ENCODE measurements around the gene WDR82. TPM values are rescaled to one million over a fixed set of nuclear protein-coding genes. Genes with fewer than 3 reads are reported as not detected.
A peak's percentile ranks its signal among the peaks of the same experiment; 100 is the strongest.

The WDR82 gene
- total and polyA plus RNA-seq, 10 of the 15 experiments (the other 5 are each of a cell fraction or from before 2014, with no cell fraction given) = 10.1 to 82.4 (median 48.7) TPM

DNA sequence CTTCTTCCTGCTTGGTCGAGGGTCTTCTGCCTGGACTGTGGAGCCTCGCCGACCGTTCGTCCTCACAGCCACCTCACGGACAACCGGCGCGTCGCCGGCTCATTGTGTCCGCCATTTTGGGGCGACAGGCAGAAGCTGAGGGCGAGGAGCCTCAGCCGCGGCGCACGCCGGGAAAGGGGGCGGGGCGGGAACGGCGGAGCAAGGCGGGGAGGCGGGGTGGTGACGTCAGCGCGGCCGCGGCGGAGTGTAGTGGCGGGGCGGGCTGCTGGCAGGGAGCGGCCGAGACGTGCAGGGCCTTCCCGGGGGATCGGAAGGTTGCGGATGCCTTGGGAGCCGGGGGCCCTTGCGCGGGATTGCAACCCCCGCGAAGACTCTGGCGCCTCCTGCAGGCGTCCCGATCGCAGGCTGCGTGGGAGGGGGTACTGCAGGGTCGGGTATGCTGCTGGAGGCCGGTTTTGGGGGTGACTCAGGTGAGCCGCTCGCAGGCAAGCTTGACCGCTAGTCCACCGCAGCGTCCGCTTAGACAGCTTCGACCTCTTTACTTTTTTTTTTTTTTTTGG is at the start of gene WDR82 (continued):
- TF ChIP-seq, protein P1, sequence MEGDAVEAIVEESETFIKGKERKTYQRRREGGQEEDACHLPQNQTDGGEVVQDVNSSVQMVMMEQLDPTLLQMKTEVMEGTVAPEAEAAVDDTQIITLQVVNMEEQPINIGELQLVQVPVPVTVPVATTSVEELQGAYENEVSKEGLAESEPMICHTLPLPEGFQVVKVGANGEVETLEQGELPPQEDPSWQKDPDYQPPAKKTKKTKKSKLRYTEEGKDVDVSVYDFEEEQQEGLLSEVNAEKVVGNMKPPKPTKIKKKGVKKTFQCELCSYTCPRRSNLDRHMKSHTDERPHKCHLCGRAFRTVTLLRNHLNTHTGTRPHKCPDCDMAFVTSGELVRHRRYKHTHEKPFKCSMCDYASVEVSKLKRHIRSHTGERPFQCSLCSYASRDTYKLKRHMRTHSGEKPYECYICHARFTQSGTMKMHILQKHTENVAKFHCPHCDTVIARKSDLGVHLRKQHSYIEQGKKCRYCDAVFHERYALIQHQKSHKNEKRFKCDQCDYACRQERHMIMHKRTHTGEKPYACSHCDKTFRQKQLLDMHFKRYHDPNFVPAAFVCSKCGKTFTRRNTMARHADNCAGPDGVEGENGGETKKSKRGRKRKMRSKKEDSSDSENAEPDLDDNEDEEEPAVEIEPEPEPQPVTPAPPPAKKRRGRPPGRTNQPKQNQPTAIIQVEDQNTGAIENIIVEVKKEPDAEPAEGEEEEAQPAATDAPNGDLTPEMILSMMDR (IDR thresholded peaks at IDR 0.05 in 2 of 3, conservative IDR thresholded peaks at IDR 0.05 in 1 of 3; ENCODE audit: control insufficient read depth in 2 of 3, extremely low read depth in 1 of 3, insufficient read depth in 1 of 3, low read depth in 3 of 3, low read length in 3 of 3) = peak; percentile 33 to 46 (median 43); a peak in 5 of 6 replicates
- TF ChIP-seq IKZF2 (IDR thresholded peaks at IDR 0.05) = peak; percentile 87 to 88
- TF ChIP-seq, protein P2, sequence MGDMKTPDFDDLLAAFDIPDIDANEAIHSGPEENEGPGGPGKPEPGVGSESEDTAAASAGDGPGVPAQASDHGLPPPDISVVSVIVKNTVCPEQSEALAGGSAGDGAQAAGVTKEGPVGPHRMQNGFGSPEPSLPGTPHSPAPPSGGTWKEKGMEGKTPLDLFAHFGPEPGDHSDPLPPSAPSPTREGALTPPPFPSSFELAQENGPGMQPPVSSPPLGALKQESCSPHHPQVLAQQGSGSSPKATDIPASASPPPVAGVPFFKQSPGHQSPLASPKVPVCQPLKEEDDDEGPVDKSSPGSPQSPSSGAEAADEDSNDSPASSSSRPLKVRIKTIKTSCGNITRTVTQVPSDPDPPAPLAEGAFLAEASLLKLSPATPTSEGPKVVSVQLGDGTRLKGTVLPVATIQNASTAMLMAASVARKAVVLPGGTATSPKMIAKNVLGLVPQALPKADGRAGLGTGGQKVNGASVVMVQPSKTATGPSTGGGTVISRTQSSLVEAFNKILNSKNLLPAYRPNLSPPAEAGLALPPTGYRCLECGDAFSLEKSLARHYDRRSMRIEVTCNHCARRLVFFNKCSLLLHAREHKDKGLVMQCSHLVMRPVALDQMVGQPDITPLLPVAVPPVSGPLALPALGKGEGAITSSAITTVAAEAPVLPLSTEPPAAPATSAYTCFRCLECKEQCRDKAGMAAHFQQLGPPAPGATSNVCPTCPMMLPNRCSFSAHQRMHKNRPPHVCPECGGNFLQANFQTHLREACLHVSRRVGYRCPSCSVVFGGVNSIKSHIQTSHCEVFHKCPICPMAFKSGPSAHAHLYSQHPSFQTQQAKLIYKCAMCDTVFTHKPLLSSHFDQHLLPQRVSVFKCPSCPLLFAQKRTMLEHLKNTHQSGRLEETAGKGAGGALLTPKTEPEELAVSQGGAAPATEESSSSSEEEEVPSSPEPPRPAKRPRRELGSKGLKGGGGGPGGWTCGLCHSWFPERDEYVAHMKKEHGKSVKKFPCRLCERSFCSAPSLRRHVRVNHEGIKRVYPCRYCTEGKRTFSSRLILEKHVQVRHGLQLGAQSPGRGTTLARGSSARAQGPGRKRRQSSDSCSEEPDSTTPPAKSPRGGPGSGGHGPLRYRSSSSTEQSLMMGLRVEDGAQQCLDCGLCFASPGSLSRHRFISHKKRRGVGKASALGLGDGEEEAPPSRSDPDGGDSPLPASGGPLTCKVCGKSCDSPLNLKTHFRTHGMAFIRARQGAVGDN (IDR thresholded peaks at IDR 0.05) = peak; percentile 75; the same call in 1 of the 2 replicates
- peak; percentile 19; the same call in 1 of the 2 replicates for TF ChIP-seq RB1 (IDR thresholded peaks at IDR 0.05; ENCODE audit: borderline replicate concordance)
- TF ChIP-seq CREB1 (IDR thresholded peaks at IDR 0.05; ENCODE audit: low read depth) = peak; percentile 92
- no peak for TF ChIP-seq STAT3 (IDR thresholded peaks at IDR 0.05; ENCODE audit: low read depth, low read length)
- TF ChIP-seq, protein P3, sequence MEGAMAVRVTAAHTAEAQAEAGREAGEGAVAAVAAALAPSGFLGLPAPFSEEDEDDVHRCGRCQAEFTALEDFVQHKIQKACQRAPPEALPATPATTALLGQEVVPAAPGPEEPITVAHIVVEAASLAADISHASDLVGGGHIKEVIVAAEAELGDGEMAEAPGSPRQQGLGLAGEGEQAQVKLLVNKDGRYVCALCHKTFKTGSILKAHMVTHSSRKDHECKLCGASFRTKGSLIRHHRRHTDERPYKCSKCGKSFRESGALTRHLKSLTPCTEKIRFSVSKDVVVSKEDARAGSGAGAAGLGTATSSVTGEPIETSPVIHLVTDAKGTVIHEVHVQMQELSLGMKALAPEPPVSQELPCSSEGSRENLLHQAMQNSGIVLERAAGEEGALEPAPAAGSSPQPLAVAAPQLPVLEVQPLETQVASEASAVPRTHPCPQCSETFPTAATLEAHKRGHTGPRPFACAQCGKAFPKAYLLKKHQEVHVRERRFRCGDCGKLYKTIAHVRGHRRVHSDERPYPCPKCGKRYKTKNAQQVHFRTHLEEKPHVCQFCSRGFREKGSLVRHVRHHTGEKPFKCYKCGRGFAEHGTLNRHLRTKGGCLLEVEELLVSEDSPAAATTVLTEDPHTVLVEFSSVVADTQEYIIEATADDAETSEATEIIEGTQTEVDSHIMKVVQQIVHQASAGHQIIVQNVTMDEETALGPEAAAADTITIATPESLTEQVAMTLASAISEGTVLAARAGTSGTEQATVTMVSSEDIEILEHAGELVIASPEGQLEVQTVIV (IDR thresholded peaks at IDR 0.05; ENCODE audit: borderline replicate concordance, partially characterized antibody) = no peak
- TF ChIP-seq, protein P4, sequence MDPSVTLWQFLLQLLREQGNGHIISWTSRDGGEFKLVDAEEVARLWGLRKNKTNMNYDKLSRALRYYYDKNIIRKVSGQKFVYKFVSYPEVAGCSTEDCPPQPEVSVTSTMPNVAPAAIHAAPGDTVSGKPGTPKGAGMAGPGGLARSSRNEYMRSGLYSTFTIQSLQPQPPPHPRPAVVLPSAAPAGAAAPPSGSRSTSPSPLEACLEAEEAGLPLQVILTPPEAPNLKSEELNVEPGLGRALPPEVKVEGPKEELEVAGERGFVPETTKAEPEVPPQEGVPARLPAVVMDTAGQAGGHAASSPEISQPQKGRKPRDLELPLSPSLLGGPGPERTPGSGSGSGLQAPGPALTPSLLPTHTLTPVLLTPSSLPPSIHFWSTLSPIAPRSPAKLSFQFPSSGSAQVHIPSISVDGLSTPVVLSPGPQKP (IDR thresholded peaks at IDR 0.05; ENCODE audit: low read depth, low read length) = no peak
- no peak for TF ChIP-seq MYB (IDR thresholded peaks at IDR 0.05; ENCODE audit: borderline replicate concordance, low read depth, low read length)
- TF ChIP-seq FOXM1 (IDR thresholded peaks at IDR 0.05; ENCODE audit: low read depth, low read length) = no peak
- peak; percentile 75; the same call in 1 of the 2 replicates for TF ChIP-seq NBN (IDR thresholded peaks at IDR 0.05)
- TF ChIP-seq KAT2A (conservative IDR thresholded peaks at IDR 0.05; ENCODE audit: control insufficient read depth, low read depth, low read length) = no peak
- peak; percentile 69 for TF ChIP-seq ZSCAN29 (IDR thresholded peaks at IDR 0.05)
- TF ChIP-seq RAD21 (IDR thresholded peaks at IDR 0.05; ENCODE audit: insufficient read depth, low read depth, low read length) = peak; percentile 37
- TF ChIP-seq ZNF24 (IDR thresholded peaks at IDR 0.05) = 0 out of 2 replicates have a peak, but pooled peaks have one; percentile 6
- TF ChIP-seq PML (IDR thresholded peaks at IDR 0.05; ENCODE audit: low read length) = peak; percentile 87
- TF ChIP-seq, protein P5, sequence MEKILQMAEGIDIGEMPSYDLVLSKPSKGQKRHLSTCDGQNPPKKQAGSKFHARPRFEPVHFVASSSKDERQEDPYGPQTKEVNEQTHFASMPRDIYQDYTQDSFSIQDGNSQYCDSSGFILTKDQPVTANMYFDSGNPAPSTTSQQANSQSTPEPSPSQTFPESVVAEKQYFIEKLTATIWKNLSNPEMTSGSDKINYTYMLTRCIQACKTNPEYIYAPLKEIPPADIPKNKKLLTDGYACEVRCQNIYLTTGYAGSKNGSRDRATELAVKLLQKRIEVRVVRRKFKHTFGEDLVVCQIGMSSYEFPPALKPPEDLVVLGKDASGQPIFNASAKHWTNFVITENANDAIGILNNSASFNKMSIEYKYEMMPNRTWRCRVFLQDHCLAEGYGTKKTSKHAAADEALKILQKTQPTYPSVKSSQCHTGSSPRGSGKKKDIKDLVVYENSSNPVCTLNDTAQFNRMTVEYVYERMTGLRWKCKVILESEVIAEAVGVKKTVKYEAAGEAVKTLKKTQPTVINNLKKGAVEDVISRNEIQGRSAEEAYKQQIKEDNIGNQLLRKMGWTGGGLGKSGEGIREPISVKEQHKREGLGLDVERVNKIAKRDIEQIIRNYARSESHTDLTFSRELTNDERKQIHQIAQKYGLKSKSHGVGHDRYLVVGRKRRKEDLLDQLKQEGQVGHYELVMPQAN (conservative IDR thresholded peaks at IDR 0.05) = peak; percentile 54; the same call in 1 of the 2 replicates
